Measurements from ENCODE around the gene RAPGEF4.

- TF ChIP-seq TAF1 (IDR thresholded peaks at IDR 0.05; ENCODE audit: borderline replicate concordance, low read depth, low read length) (no peak), POLR2AphosphoS5 (IDR thresholded peaks at IDR 0.05; ENCODE audit: low read depth, low read length) (no peak)
Observed at GRCh38 chr2:172869861-172870260, 134.2 kb downstream of the RAPGEF4 start.
